ENCODE results near the gene LTB.

DNA sequence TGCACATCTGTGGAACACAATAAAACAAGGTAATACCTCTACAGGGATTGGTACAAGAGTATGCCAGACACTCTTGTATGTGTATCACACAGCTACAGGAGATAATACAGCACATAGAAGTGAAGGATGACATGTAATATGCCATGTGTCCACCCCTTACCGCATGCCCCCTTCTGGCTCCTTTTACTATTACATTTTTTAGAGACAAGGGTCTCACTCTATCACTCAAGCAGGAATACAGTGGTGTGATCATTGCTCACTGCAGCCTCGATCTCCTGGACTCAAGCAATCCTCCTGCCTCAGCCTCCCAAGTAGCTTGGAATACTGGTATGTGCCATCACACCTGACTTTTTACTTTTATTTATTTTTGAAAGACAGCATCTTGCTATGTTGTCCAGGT lies 14.8 kb upstream of the LTB start:
- TF ChIP-seq CTCF (IDR thresholded peaks at IDR 0.05) (peak in 1 of 4 experiments; percentile 25), POLR2A (IDR thresholded peaks at IDR 0.05) (no peak)

Data from uterus (tissue), 2 donors.